GM12891 (cell line): ENCODE data around the gene SLC5A12.

Experiments
- DNase-seq: peaks from one replicate; pipeline ENCODE4 v3.0.0; 2011; ENCODE audit warnings: low spot score; ENCODE audit not compliant: insufficient read length
- FAIRE-seq: peaks from 2 replicates; lab custom pipeline; 2011; peaks lifted over from hg19 to GRCh38; lab: Jason Lieb, UNC
- PAX5 ChIP-seq: IDR thresholded peaks from 2 replicates; pipeline ENCODE4 v1.6.1; 2011; ENCODE audit warnings: low read length, moderate library complexity, mild to moderate bottlenecking; ENCODE audit not compliant: insufficient read depth, severe bottlenecking
- POLR2A ChIP-seq: IDR thresholded peaks from 2 replicates; pipeline ENCODE4 v1.6.1; 2011; ENCODE audit warnings: low read depth, low read length, control low read depth
- POLR2AphosphoS5 ChIP-seq: IDR thresholded peaks from 2 replicates; pipeline ENCODE4 v1.6.1; 2011; ENCODE audit warnings: low read depth, low read length, control low read depth
- POU2F2 ChIP-seq: IDR thresholded peaks from 2 replicates; pipeline ENCODE4 v1.6.1; 2011; ENCODE audit warnings: low read depth, mild to moderate bottlenecking, control low read depth, low read length, moderate library complexity
- SPI1 ChIP-seq: IDR thresholded peaks from 2 replicates; pipeline ENCODE4 v1.6.1; 2011; ENCODE audit warnings: low read depth, low read length, control low read depth
- TAF1 ChIP-seq: IDR thresholded peaks from 2 replicates; pipeline ENCODE4 v1.6.1; 2011; ENCODE audit warnings: low read depth, low read length, control low read depth

SLC5A12 gene

GRCh38 chr11:26703411-26704191 is 18.3 kb downstream of the SLC5A12 start:
- FAIRE-seq = no peak
- TF ChIP-seq POLR2A (no peak), POLR2AphosphoS5 (no peak), SPI1 (no peak), TAF1 (no peak), POU2F2 (no peak), PAX5 (no peak)
- DNase-seq = no peak

DNA sequence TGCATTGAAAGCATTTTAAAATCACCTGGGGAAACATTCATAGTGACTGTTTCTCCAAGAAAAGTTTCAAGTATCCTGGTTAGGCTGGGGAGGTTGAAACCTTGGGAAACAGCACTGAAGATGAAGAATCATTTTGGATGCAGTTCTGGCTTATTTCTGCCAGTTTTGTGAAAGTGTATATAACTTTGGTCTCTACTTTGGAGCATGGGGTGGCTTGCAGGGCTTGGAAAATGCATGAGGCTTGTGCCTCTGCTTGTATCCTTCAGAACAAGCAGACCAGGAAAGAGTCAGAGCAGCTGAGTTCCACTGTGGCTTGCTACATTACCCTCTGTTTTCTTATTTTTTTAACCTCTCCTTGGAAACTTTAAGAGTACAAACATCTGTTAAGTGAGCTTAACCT is 19.5 kb downstream of the SLC5A12 start:
- DNase-seq (no peak), FAIRE-seq (no peak)
- no peak for TF ChIP-seq POU2F2
- TF ChIP-seq POLR2AphosphoS5 = no peak
- no peak for TF ChIP-seq SPI1
- TF ChIP-seq POLR2A = no peak
- TF ChIP-seq TAF1 = no peak
- no peak for TF ChIP-seq PAX5

- TF ChIP-seq POLR2AphosphoS5 (no peak), PAX5 (no peak), SPI1 (no peak), POU2F2 (no peak)
- DNase-seq (no peak), FAIRE-seq (no peak)
Measured at GRCh38 chr11:26700574-26701235, 21.2 kb downstream of the SLC5A12 start.

- DNase-seq = no peak
- no peak for TF ChIP-seq POLR2A
- TF ChIP-seq POU2F2 = no peak
- TF ChIP-seq PAX5 = no peak
- no peak for TF ChIP-seq TAF1
- TF ChIP-seq SPI1 = no peak
- TF ChIP-seq POLR2AphosphoS5 = no peak
- no peak for FAIRE-seq
Measured at GRCh38 chr11:26698224-26698623, 23.6 kb downstream of the SLC5A12 start.

- FAIRE-seq = no peak
- TF ChIP-seq SPI1 = no peak
- TF ChIP-seq POLR2A = no peak
- no peak for TF ChIP-seq POLR2AphosphoS5
- no peak for TF ChIP-seq POU2F2
- no peak for TF ChIP-seq PAX5
- no peak for TF ChIP-seq TAF1
- DNase-seq = no peak
Measured at GRCh38 chr11:26696330-26696729, 25.5 kb downstream of the SLC5A12 start.

DNA sequence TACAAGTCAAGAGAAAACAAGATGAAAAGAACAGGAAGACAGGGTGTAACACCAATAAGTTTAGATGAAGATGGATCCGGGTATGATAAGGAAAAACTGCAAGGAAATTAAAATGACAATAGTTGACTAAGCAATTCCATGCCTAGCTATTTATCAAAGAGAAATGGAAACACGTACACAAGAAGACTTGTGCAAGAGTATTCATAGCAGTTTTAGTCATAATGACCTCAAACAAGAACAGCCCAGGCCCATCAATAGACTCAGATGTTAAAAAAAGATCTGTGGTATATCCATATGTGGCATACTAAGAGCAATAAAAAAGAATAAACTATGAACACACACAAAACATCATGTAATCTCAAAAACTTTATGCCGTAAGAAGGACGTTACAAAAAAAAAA is 33.2 kb downstream of the SLC5A12 start:
- no peak for TF ChIP-seq POLR2AphosphoS5
- no peak for TF ChIP-seq PAX5
- TF ChIP-seq POLR2A = no peak
- FAIRE-seq (no peak), DNase-seq (no peak)

- no peak for TF ChIP-seq POU2F2
- no peak for TF ChIP-seq PAX5
- no peak for TF ChIP-seq TAF1
- no peak for TF ChIP-seq POLR2AphosphoS5
- TF ChIP-seq SPI1 = no peak
- TF ChIP-seq POLR2A = no peak
- FAIRE-seq (no peak), DNase-seq (no peak)
Measured at GRCh38 chr11:26687351-26687750, 34.5 kb downstream of the SLC5A12 start.

- no peak for FAIRE-seq
- TF ChIP-seq TAF1 = no peak
- no peak for TF ChIP-seq POU2F2
- TF ChIP-seq POLR2A = no peak
- TF ChIP-seq PAX5 = no peak
- no peak for TF ChIP-seq POLR2AphosphoS5
- TF ChIP-seq SPI1 = no peak
- no peak for DNase-seq
Measured at GRCh38 chr11:26677566-26677965, 44.3 kb downstream of the SLC5A12 start.

- no peak for FAIRE-seq
- TF ChIP-seq POLR2AphosphoS5 (no peak), SPI1 (no peak), POU2F2 (no peak), TAF1 (no peak), PAX5 (no peak), POLR2A (no peak)
Measured at GRCh38 chr11:26676641-26677040, 45.2 kb downstream of the SLC5A12 start.

More at GRCh38 chr11:26676641-26677040, 45.2 kb downstream of the SLC5A12 start:
- DNase-seq = no peak
